Duodenal mucosa (tissue), 2 donors: Measurements from ENCODE around the gene PAPOLA.

ENCODE experiments used
- H3K27ac ChIP-seq: one replicate; pipeline ENCODE4 v1.7.0; 2013; ENCODE audit warnings: low read depth, low read length
- H3K27me3 ChIP-seq, 2 donors: one replicate each; pipeline ENCODE4 v1.7.0; 2013; ENCODE audit warnings: low read length in 2 of 2, control low read depth in 1 of 2; ENCODE audit not compliant: insufficient read depth in 2 of 2, control insufficient read depth in 1 of 2
- H3K36me3 ChIP-seq, 2 donors: one replicate each; pipeline ENCODE4 v1.7.0; 2013; ENCODE audit warnings: low read length in 2 of 2, control low read depth in 1 of 2; ENCODE audit not compliant: insufficient read depth in 2 of 2, control insufficient read depth in 1 of 2
- H3K4me1 ChIP-seq, 2 donors: one replicate each; pipeline ENCODE4 v1.7.0; 2013; ENCODE audit warnings: low read length in 2 of 2, control low read depth in 1 of 2; ENCODE audit not compliant: insufficient read depth in 2 of 2, control insufficient read depth in 1 of 2
- H3K4me3 ChIP-seq, 2 donors: one replicate each; pipeline ENCODE4 v1.7.0; 2013; ENCODE audit warnings: low read length in 2 of 2, low read depth in 1 of 2
- H3K9ac ChIP-seq, 2 donors: one replicate each; pipeline ENCODE4 v1.7.0; 2013; ENCODE audit warnings: low read length in 2 of 2, low read depth in 1 of 2
- H3K9me3 ChIP-seq, 2 donors: one replicate each; pipeline ENCODE4 v1.7.0; 2013; ENCODE audit warnings: low read length in 2 of 2, control low read depth in 1 of 2; ENCODE audit not compliant: control insufficient read depth in 1 of 2

Gene PAPOLA

DNA sequence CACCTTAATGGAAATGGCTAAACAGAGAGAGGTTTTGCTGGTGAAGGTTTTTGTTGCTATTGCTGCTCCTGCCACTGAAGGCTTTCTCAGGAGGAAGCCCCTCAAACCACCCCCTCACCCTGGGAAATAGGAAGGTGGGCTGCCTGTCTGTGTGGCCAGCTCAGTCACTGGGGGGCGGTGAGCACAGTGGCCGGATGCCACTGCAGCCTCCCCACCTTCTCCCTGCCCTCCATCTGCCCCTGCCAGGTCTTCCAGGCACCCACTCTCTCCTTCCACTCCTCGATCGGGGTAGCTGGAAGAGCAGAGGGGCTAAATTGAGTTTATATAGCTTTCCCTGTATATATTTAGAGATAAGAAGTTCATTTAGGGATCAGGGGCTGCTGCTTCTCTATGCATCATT is 80.8 kb downstream of the PAPOLA start:
- Histone ChIP-seq H3K4me1 (peaks cover 0 to 3% of the 10 kb centered on the region in 2 donors), H3K9me3 (no peaks in the 10 kb centered on the region), H3K27me3 (peaks cover 13 to 22% of the 10 kb centered on the region in 2 donors), H3K4me3 (no peak overlapping the region), H3K36me3 (no peaks in the 10 kb centered on the region), H3K9ac (no peak overlapping the region), H3K27ac (no peak overlapping the region)

GRCh38 chr14:96583569-96584041 is 81.4 kb downstream of the PAPOLA start:
- Histone ChIP-seq H3K9me3 (no peaks in the 10 kb centered on the region), H3K36me3 (no peaks in the 10 kb centered on the region), H3K4me1 (peaks cover 0 to 3% of the 10 kb centered on the region in 2 donors), H3K27me3 (peaks cover 13 to 22% of the 10 kb centered on the region in 2 donors), H3K4me3 (no peak overlapping the region), H3K27ac (no peak overlapping the region), H3K9ac (no peak overlapping the region)

- Histone ChIP-seq H3K9me3 (no peaks in the 10 kb centered on the region), H3K4me1 (peaks cover 0 to 3% of the 10 kb centered on the region in 2 donors), H3K4me3 (no peak overlapping the region), H3K36me3 (no peaks in the 10 kb centered on the region), H3K27ac (no peak overlapping the region), H3K9ac (no peak overlapping the region), H3K27me3 (peaks cover 13 to 22% of the 10 kb centered on the region in 2 donors)
These were observed 82.2 kb downstream of the PAPOLA start for GRCh38 chr14:96584199-96584906.

DNA sequence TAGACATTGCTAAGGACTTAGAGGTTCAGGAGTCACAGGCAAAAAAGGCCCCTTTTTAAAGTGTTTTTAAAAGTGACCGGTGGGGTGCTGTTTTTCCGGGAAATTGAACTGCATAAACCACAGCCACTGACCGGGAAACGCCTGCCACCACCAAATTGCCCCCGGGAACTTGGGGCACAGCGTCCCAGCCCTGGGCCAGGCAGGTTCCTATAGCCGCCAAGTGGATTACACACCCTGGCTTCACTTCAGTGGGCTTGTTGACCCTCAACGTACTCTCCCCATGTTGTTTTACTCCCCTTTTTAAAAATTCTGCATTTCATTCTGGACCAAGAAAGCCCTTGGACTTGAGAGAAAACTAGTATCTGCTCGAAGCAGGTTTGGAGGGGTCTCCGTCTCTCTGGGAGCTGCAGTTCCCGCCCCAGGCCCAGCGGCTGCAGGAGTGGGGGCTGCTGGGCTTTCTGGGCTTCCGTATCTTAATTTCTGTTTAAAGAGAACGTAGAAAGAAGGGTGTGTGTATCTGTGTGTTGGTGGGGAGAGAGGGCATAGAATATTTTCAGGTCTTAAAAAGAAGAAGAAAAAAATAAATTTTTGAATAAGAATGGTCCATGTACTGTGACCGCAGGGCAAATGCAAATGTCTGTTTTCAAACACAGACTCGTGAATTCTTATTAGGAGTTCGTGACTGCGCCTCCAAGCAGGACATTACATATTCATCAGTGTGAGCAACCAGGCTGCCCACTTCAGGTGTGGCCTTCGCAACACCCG is 82.9 kb downstream of the PAPOLA start:
- peaks cover 0 to 3% of the 10 kb centered on the region in 2 donors for H3K4me1 ChIP-seq
- H3K27ac ChIP-seq = no peak overlapping the region
- no peaks in the 10 kb centered on the region for H3K9me3 ChIP-seq
- peaks cover 13 to 22% of the 10 kb centered on the region in 2 donors for H3K27me3 ChIP-seq
- no peak overlapping the region for H3K9ac ChIP-seq
- H3K4me3 ChIP-seq = no peak overlapping the region
- H3K36me3 ChIP-seq = no peaks in the 10 kb centered on the region

DNA sequence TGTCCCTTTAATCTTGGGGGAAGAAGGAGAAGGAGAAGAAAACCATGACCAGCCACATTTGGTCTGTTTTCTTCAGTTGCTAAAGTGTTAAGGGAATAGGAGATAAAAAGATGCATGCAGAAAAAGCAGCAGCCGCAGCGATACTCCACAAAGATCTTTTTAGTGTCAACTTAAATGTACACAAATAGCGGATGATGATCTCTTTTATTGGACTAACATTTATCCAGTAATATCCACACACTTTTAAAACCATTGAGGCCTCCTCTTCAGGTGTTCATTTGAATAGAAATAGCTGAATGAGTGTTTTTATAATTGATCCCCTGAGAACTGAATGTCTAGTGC is 83.5 kb downstream of the PAPOLA start:
- peaks cover 13 to 22% of the 10 kb centered on the region in 2 donors for H3K27me3 ChIP-seq
- H3K27ac ChIP-seq = no peak overlapping the region
- no peaks in the 10 kb centered on the region for H3K36me3 ChIP-seq
- no peak overlapping the region for H3K4me3 ChIP-seq
- H3K9me3 ChIP-seq = no peaks in the 10 kb centered on the region
- peaks cover 0 to 3% of the 10 kb centered on the region in 2 donors for H3K4me1 ChIP-seq
- H3K9ac ChIP-seq = no peak overlapping the region

DNA sequence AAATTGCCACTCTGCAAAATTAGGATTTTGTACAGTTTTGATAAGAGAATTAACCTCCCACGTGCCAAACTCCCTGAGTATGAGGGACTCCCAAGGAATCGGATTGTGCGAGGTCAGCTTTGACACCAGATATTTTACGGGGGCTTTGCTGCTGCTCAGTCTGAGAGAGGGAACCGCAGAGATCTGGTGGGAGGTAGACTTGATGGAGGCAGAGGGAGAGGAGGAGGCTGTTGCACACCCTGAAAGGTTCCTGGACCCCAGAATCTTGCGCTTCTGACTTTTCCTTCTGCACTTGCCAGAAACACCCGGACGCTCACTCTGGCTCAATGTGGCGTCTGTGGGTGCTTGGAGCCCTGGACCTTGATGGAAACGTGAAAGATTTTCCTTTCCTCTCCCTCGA is 83.9 kb downstream of the PAPOLA start:
- Histone ChIP-seq H3K36me3 (no peaks in the 10 kb centered on the region), H3K27me3 (peaks cover 13 to 22% of the 10 kb centered on the region in 2 donors), H3K27ac (no peak overlapping the region), H3K9ac (no peak overlapping the region), H3K4me3 (no peak overlapping the region), H3K9me3 (no peaks in the 10 kb centered on the region), H3K4me1 (peaks cover 0 to 3% of the 10 kb centered on the region in 2 donors)

GRCh38 chr14:96586921-96587822 is 85.0 kb downstream of the PAPOLA start:
- H3K9me3 ChIP-seq = no peaks in the 10 kb centered on the region
- no peak overlapping the region for H3K4me3 ChIP-seq
- no peaks in the 10 kb centered on the region for H3K36me3 ChIP-seq
- H3K27me3 ChIP-seq = peaks cover 13 to 22% of the 10 kb centered on the region in 2 donors
- no peak overlapping the region for H3K27ac ChIP-seq
- peaks cover under 1 to 2% of the 10 kb centered on the region in 2 donors for H3K4me1 ChIP-seq
- no peak overlapping the region for H3K9ac ChIP-seq

DNA sequence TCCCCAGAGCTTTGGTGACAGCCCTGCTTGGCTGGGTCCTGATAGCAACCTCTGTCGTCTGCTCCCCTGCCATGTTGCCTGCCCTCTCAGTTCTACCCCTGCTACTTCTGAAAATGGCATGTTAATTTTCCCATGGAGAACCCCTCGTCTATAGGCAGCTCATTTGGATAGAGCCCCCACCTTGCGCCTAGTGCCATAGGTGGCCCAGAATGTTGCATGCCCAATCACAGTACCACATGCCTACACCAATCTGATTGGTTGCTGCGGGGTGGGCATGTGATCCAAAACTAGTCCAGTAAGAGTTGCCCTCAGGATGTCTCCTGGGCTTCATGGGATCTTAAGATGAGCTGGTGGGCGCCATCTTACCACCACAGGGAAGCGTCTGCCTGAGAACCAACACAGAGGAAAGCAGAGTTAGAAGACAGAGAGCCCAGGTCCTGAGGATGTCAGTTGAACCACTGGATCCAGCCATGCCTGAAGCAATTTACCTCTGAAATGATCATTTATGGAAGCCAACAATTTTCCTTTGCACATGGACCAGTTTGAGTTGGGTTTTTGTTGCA is 85.7 kb downstream of the PAPOLA start:
- no peaks in the 10 kb centered on the region for H3K9me3 ChIP-seq
- no peak overlapping the region for H3K27ac ChIP-seq
- no peak overlapping the region for H3K9ac ChIP-seq
- no peak overlapping the region for H3K4me3 ChIP-seq
- H3K4me1 ChIP-seq = peaks cover 7 to 8% of the 10 kb centered on the region in 2 donors
- H3K27me3 ChIP-seq = peaks cover 13 to 22% of the 10 kb centered on the region in 2 donors
- H3K36me3 ChIP-seq = no peaks in the 10 kb centered on the region

DNA sequence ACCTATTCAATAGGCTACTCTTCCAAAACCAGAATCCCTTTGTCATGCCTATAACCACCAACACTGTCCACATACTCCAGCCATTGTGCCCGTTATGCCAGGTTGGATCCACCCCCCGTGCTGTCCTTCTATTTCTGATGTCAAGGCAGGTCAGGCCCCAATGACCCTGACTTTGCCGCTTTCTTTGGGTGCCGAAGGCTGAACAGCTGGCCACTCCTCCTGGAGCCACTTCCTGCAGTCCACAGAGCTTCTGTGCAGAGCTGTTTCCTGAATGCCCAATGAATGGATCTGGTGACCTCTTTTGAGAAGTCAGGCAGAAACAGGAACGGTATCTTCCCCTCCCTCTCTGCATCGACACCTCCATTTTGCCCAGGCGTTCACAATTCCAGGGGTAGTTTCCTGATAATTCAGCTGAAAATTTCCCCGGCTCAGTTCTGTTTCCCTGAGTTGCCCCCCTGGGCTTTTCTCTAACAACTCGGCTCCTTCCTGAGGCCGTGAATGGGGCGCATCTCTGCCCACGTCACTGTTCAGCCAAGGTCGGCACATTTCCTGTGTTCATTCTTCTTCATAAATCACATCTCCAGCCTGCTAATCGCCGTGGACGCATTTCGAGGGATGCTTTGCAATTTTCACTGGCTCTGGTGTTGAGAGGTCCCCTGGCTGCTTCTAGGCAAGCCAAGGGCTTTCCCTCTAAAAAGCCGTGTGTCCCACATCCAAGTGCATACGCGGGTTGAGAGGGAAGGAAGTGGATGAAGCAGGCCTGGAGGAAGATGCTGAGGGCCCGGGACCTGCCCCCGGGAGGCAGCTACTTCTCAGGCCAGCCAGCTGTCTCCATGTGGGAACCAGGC is 86.5 kb downstream of the PAPOLA start:
- Histone ChIP-seq H3K9me3 (no peaks in the 10 kb centered on the region), H3K4me3 (no peak overlapping the region), H3K27ac (no peak overlapping the region), H3K36me3 (no peaks in the 10 kb centered on the region), H3K4me1 (peaks cover 10 to 11% of the 10 kb centered on the region in 2 donors), H3K9ac (no peak overlapping the region), H3K27me3 (peaks cover 19 to 21% of the 10 kb centered on the region in 2 donors)
